Central memory CD8-positive, alpha-beta T cell (primary cell): ENCODE data around the gene DCAF8.

Source experiments
- ATAC-seq: fragments of 150-1000 bp; cut with Tn5 transposase; replicated peaks from 2 replicates; pipeline ENCODE4 v1.10.0; 2022; ENCODE audit warnings: mild to moderate bottlenecking, moderate FRiP score, moderate number of reproducible peaks; ENCODE audit not compliant: poor library complexity, severe bottlenecking; ENCODE audit errors: extremely low read depth
- DNase-seq, 2 donors: peaks; one replicate each; pipeline ENCODE4 v3.0.0; 2021; ENCODE audit warnings: low spot score in 2 of 2
- H3K27ac Mint-ChIP-seq: one replicate; pipeline ENCODE4 v1.8.0; 2022; ENCODE audit warnings: low read depth, mild to moderate bottlenecking, moderate library complexity, mixed read lengths
- H3K27me3 Mint-ChIP-seq: one replicate; pipeline ENCODE4 v1.8.0; 2022; ENCODE audit warnings: mixed read lengths
- H3K36me3 Mint-ChIP-seq: one replicate; pipeline ENCODE4 v1.8.0; 2022; ENCODE audit warnings: mild to moderate bottlenecking, moderate library complexity, mixed read lengths; ENCODE audit not compliant: insufficient read depth
- H3K4me1 Mint-ChIP-seq: one replicate; pipeline ENCODE4 v1.8.0; 2022; ENCODE audit warnings: mixed read lengths
- H3K4me3 Mint-ChIP-seq: one replicate; pipeline ENCODE4 v1.8.0; 2022; ENCODE audit warnings: mild to moderate bottlenecking, moderate library complexity, mixed read lengths
- H3K9me3 Mint-ChIP-seq: one replicate; pipeline ENCODE4 v1.8.0; 2022; ENCODE audit warnings: mixed read lengths

DCAF8 gene

GRCh38 chr1:160257411-160258015 lies 4.8 kb downstream of the DCAF8 start:
- Mint-ChIP-seq H3K4me3 (no peak overlapping the region), H3K4me1 (peaks cover 46% of the 10 kb centered on the region), H3K27ac (no peak overlapping the region), H3K36me3 (peaks cover 29% of the 10 kb centered on the region), H3K27me3 (no peaks in the 10 kb centered on the region), H3K9me3 (no peaks in the 10 kb centered on the region)
- ATAC-seq: no peak
- no peak for DNase-seq

- H3K36me3 Mint-ChIP-seq: peaks cover 24% of the 10 kb centered on the region
- DNase-seq (no peak), ATAC-seq (no peak)
- H3K4me3 Mint-ChIP-seq: no peak overlapping the region
- H3K27me3 Mint-ChIP-seq: no peaks in the 10 kb centered on the region
- H3K4me1 Mint-ChIP-seq: peaks cover 51% of the 10 kb centered on the region
- no peaks in the 10 kb centered on the region for H3K9me3 Mint-ChIP-seq
- H3K27ac Mint-ChIP-seq: no peak overlapping the region
Measured at GRCh38 chr1:160256396-160257046, 5.8 kb downstream of the DCAF8 start.

GRCh38 chr1:160255781-160256300 lies 6.5 kb downstream of the DCAF8 start:
- no peak for ATAC-seq
- Mint-ChIP-seq H3K4me3 (no peak overlapping the region), H3K27ac (no peak overlapping the region), H3K36me3 (peaks cover 22% of the 10 kb centered on the region), H3K9me3 (no peaks in the 10 kb centered on the region), H3K4me1 (peaks cover 45% of the 10 kb centered on the region), H3K27me3 (no peaks in the 10 kb centered on the region)
- no peak for DNase-seq

GRCh38 chr1:160251687-160252526 lies 10.4 kb downstream of the DCAF8 start:
- ATAC-seq (peak; percentile 96), DNase-seq (peak; percentile 20 to 52)
- no peaks in the 10 kb centered on the region for H3K27me3 Mint-ChIP-seq
- H3K27ac Mint-ChIP-seq: peak overlapping the region; percentile 89
- H3K4me3 Mint-ChIP-seq: no peak overlapping the region
- peaks cover 15% of the 10 kb centered on the region for H3K4me1 Mint-ChIP-seq
- peaks cover 13% of the 10 kb centered on the region for H3K36me3 Mint-ChIP-seq
- no peaks in the 10 kb centered on the region for H3K9me3 Mint-ChIP-seq

GRCh38 chr1:160251011-160251410 lies 11.3 kb downstream of the DCAF8 start:
- ATAC-seq: no peak
- H3K9me3 Mint-ChIP-seq: no peaks in the 10 kb centered on the region
- H3K4me3 Mint-ChIP-seq: no peak overlapping the region
- H3K4me1 Mint-ChIP-seq: peaks cover 11% of the 10 kb centered on the region
- peak overlapping the region; percentile 19 for H3K27ac Mint-ChIP-seq
- no peaks in the 10 kb centered on the region for H3K27me3 Mint-ChIP-seq
- DNase-seq: no peak
- peaks cover 14% of the 10 kb centered on the region for H3K36me3 Mint-ChIP-seq

GRCh38 chr1:160247053-160247452 lies 15.3 kb downstream of the DCAF8 start:
- H3K4me3 Mint-ChIP-seq: no peak overlapping the region
- peaks cover 6% of the 10 kb centered on the region for H3K36me3 Mint-ChIP-seq
- peaks cover 24% of the 10 kb centered on the region for H3K4me1 Mint-ChIP-seq
- H3K9me3 Mint-ChIP-seq: no peaks in the 10 kb centered on the region
- no peaks in the 10 kb centered on the region for H3K27me3 Mint-ChIP-seq
- no peak for DNase-seq
- ATAC-seq: no peak
- no peak overlapping the region for H3K27ac Mint-ChIP-seq

- peaks cover 20% of the 10 kb centered on the region for H3K4me1 Mint-ChIP-seq
- H3K27ac Mint-ChIP-seq: peak overlapping the region; percentile 2
Measured at GRCh38 chr1:160245434-160245833, 16.9 kb downstream of the DCAF8 start.

GRCh38 chr1:160244209-160244608 lies 18.1 kb downstream of the DCAF8 start:
- no peak for ATAC-seq
- no peak for DNase-seq
- H3K27ac Mint-ChIP-seq: no peak overlapping the region
- H3K4me1 Mint-ChIP-seq: peaks cover 27% of the 10 kb centered on the region
- no peaks in the 10 kb centered on the region for H3K9me3 Mint-ChIP-seq
- H3K4me3 Mint-ChIP-seq: no peak overlapping the region
- H3K36me3 Mint-ChIP-seq: peaks cover 16% of the 10 kb centered on the region
- H3K27me3 Mint-ChIP-seq: no peaks in the 10 kb centered on the region

More at GRCh38 chr1:160245434-160245833, 16.9 kb downstream of the DCAF8 start:
- Mint-ChIP-seq H3K36me3 (peaks cover 13% of the 10 kb centered on the region), H3K9me3 (no peaks in the 10 kb centered on the region), H3K4me3 (no peak overlapping the region), H3K27me3 (no peaks in the 10 kb centered on the region)
- DNase-seq (no peak), ATAC-seq (no peak)

- Mint-ChIP-seq H3K27me3 (no peaks in the 10 kb centered on the region), H3K36me3 (peaks cover 19% of the 10 kb centered on the region), H3K4me3 (no peak overlapping the region), H3K27ac (peak overlapping the region; percentile 64), H3K4me1 (peaks cover 28% of the 10 kb centered on the region), H3K9me3 (no peaks in the 10 kb centered on the region)
- ATAC-seq (no peak), DNase-seq (no peak)
Measured at GRCh38 chr1:160243767-160244166, 18.6 kb downstream of the DCAF8 start.

GRCh38 chr1:160239582-160240299 lies 22.6 kb downstream of the DCAF8 start:
- Mint-ChIP-seq H3K36me3 (peaks cover 41% of the 10 kb centered on the region), H3K27ac (no peak overlapping the region)

GRCh38 chr1:160238408-160238807 lies 23.9 kb downstream of the DCAF8 start:
- H3K9me3 Mint-ChIP-seq: no peaks in the 10 kb centered on the region
- H3K4me3 Mint-ChIP-seq: no peak overlapping the region
- H3K36me3 Mint-ChIP-seq: peaks cover 49% of the 10 kb centered on the region
- H3K4me1 Mint-ChIP-seq: peaks cover 30% of the 10 kb centered on the region
- H3K27ac Mint-ChIP-seq: no peak overlapping the region
- DNase-seq (no peak), ATAC-seq (no peak)
- no peaks in the 10 kb centered on the region for H3K27me3 Mint-ChIP-seq

More at GRCh38 chr1:160239582-160240299, 22.6 kb downstream of the DCAF8 start:
- ATAC-seq (no peak), DNase-seq (no peak)
- Mint-ChIP-seq H3K4me1 (peaks cover 30% of the 10 kb centered on the region), H3K9me3 (no peaks in the 10 kb centered on the region), H3K27me3 (no peaks in the 10 kb centered on the region), H3K4me3 (no peak overlapping the region)

- H3K9me3 Mint-ChIP-seq: no peaks in the 10 kb centered on the region
- peaks cover 48% of the 10 kb centered on the region for H3K36me3 Mint-ChIP-seq
- no peaks in the 10 kb centered on the region for H3K27me3 Mint-ChIP-seq
- H3K4me1 Mint-ChIP-seq: peaks cover 21% of the 10 kb centered on the region
- H3K27ac Mint-ChIP-seq: no peak overlapping the region
- ATAC-seq (no peak), DNase-seq (no peak)
- no peak overlapping the region for H3K4me3 Mint-ChIP-seq
Measured at GRCh38 chr1:160237558-160237957, 24.8 kb downstream of the DCAF8 start.
